Nephron (organoid): ENCODE data around the gene TTLL5.
A peak's percentile ranks its signal among the peaks of the same experiment; 100 is the strongest.
"Not testable (repeated sequence)": the region's sequence is repeated elsewhere in the genome, so short reads cannot be mapped to it uniquely, and the experiment has no call there.

Source experiments
- H3K27ac Mint-ChIP-seq, 3 experiments: 2 replicates each; pipeline ENCODE4 v1.8.0; 2020; ENCODE audit warnings: mixed read lengths in 3 of 3, mild to moderate bottlenecking in 2 of 3, moderate library complexity in 1 of 3
- H3K27me3 Mint-ChIP-seq: 2 replicates; pipeline ENCODE4 v1.8.0; 2021; ENCODE audit warnings: low read depth, mild to moderate bottlenecking, moderate library complexity, mixed read lengths
- H3K36me3 Mint-ChIP-seq: 2 replicates; pipeline ENCODE4 v1.8.0; 2020; ENCODE audit warnings: low read depth, mixed read lengths
- H3K4me1 Mint-ChIP-seq: 2 replicates; pipeline ENCODE4 v1.8.0; 2020; ENCODE audit warnings: mixed read lengths
- H3K4me3 Mint-ChIP-seq, 3 experiments: 2 replicates each; pipeline ENCODE4 v1.8.0; 2020; ENCODE audit warnings: mild to moderate bottlenecking in 3 of 3, mixed read lengths in 3 of 3, moderate library complexity in 2 of 3
- H3K9me3 Mint-ChIP-seq: 2 replicates; pipeline ENCODE4 v1.8.0; 2020; ENCODE audit warnings: mixed read lengths
- TF ChIP-seq, protein P1 (sequence below), 3 experiments: fragments of 200-600 bp; sonication (generic); IDR thresholded peaks; one replicate each; pipeline ENCODE4 v1.5.0; 2021; ENCODE audit warnings: antibody characterized with exemption in 3 of 3; ENCODE audit not compliant: unreplicated experiment in 3 of 3

TTLL5 gene

GRCh38 chr14:75842551-75842950 lies 181.5 kb downstream of the TTLL5 start:
- Mint-ChIP-seq H3K27me3 (no peaks in the 10 kb centered on the region), H3K36me3 (peaks cover 35% of the 10 kb centered on the region), H3K4me3 (peak overlapping the region in 2 of 3 experiments; percentile 1 to 12), H3K4me1 (peaks cover 24% of the 10 kb centered on the region), H3K9me3 (no peaks in the 10 kb centered on the region), H3K27ac (peak overlapping the region; percentile 53 to 92 (median 88))
- TF ChIP-seq, protein P1, sequence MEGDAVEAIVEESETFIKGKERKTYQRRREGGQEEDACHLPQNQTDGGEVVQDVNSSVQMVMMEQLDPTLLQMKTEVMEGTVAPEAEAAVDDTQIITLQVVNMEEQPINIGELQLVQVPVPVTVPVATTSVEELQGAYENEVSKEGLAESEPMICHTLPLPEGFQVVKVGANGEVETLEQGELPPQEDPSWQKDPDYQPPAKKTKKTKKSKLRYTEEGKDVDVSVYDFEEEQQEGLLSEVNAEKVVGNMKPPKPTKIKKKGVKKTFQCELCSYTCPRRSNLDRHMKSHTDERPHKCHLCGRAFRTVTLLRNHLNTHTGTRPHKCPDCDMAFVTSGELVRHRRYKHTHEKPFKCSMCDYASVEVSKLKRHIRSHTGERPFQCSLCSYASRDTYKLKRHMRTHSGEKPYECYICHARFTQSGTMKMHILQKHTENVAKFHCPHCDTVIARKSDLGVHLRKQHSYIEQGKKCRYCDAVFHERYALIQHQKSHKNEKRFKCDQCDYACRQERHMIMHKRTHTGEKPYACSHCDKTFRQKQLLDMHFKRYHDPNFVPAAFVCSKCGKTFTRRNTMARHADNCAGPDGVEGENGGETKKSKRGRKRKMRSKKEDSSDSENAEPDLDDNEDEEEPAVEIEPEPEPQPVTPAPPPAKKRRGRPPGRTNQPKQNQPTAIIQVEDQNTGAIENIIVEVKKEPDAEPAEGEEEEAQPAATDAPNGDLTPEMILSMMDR (IDR thresholded peaks at IDR 0.05; ENCODE audit: unreplicated experiment in 3 of 3), result no peak

GRCh38 chr14:75844486-75844885 lies 183.4 kb downstream of the TTLL5 start:
- Mint-ChIP-seq H3K27me3 (no peaks in the 10 kb centered on the region), H3K4me3 (no peak overlapping the region), H3K27ac (no peak overlapping the region), H3K4me1 (peaks cover 30% of the 10 kb centered on the region), H3K9me3 (no peaks in the 10 kb centered on the region), H3K36me3 (peaks cover 18% of the 10 kb centered on the region)
- TF ChIP-seq, protein P1 (IDR thresholded peaks at IDR 0.05; ENCODE audit: unreplicated experiment in 3 of 3), result no peak

DNA sequence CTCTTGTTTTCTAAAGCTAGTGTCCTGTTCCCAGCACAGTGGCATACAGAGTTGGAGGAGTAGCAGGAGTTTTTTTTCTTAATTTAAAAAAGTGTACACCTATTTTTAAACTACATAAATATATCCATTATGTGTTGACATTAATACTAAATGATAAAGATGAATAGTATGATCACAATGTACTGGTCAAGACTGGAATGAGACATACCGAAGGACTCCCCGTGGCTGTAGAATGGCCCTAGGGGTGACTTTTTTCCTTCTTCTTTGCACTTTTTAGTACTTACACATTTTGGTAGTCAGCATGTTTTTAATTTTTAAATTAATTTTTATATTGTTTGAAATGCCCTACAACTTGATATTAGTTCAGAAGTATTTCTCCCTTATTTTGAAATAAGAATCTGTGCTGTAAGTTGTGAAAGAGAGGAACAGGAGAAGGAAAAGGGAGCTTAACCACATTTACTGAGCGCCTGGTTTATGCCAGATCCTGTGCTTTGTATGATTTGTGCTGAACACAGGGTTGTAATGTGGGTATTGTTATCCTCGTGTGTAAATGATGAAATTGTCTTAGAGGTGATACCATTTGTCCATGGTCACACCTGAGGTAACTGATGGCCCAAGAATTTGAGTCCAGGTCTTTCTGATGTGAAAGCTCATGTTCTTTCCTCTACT lies 184.2 kb downstream of the TTLL5 start:
- Mint-ChIP-seq H3K36me3 (peaks cover 12% of the 10 kb centered on the region), H3K27me3 (no peaks in the 10 kb centered on the region), H3K27ac (no peak overlapping the region), H3K4me1 (peaks cover 30% of the 10 kb centered on the region), H3K9me3 (no peaks in the 10 kb centered on the region), H3K4me3 (no peak overlapping the region)
- TF ChIP-seq, protein P1 (IDR thresholded peaks at IDR 0.05; ENCODE audit: unreplicated experiment in 3 of 3), result no peak

- H3K4me1 Mint-ChIP-seq, result peaks cover 23% of the 10 kb centered on the region
- H3K4me3 Mint-ChIP-seq, H3K27ac Mint-ChIP-seq, H3K27me3 Mint-ChIP-seq, H3K9me3 Mint-ChIP-seq, H3K36me3 Mint-ChIP-seq: not testable (repeated sequence)
Observed at GRCh38 chr14:75846694-75847093, 185.6 kb downstream of the TTLL5 start.

- Mint-ChIP-seq H3K4me3 (no peak overlapping the region), H3K4me1 (peaks cover 18% of the 10 kb centered on the region), H3K9me3 (no peaks in the 10 kb centered on the region), H3K36me3 (peaks cover 7% of the 10 kb centered on the region), H3K27me3 (no peaks in the 10 kb centered on the region), H3K27ac (no peak overlapping the region)
- TF ChIP-seq, protein P1 (IDR thresholded peaks at IDR 0.05; ENCODE audit: unreplicated experiment in 3 of 3), result no peak
Observed at GRCh38 chr14:75847584-75847983, 186.5 kb downstream of the TTLL5 start.

DNA sequence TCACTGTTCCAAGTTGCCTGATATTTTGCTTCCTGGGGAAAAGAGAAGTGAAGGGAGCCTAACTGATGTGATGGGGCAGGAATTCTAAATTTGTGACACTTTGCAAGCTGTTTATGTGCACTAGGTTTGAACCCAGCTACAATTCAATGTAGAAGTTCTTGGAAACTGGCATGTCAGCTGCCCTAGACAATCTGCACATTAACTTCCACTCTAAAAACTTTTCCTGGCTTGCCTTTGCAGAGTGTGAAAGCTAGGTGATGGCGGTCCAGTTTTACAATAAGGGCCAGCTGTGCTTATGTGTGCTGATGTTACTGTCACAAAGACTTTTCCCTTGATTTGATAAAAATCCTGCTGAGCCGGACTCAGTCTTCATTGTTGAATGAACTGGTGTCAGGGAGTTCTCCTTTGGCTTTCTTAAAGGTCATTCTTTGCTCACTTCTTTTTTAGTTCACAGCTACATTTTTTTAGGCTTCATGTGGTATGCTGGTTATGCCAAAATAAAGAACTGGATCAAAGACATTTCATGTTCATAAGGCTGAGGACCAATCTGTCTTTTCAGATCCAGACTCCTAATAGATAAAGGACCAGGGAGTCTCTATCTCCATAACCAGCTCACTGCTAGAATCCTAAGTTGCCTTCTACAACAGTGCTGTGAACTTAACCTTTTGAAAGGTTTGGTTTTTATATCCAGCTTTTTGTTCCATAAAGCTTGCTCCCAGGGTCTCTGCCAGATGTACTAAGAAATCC lies 187.3 kb downstream of the TTLL5 start:
- no peaks in the 10 kb centered on the region for H3K27me3 Mint-ChIP-seq
- H3K4me3 Mint-ChIP-seq, result no peak overlapping the region
- H3K9me3 Mint-ChIP-seq, result no peaks in the 10 kb centered on the region
- TF ChIP-seq, protein P1 (IDR thresholded peaks at IDR 0.05; ENCODE audit: unreplicated experiment in 3 of 3), result no peak
- peaks cover 16% of the 10 kb centered on the region for H3K4me1 Mint-ChIP-seq
- no peak overlapping the region for H3K27ac Mint-ChIP-seq
- peaks cover 7% of the 10 kb centered on the region for H3K36me3 Mint-ChIP-seq
